Astrocyte (in vitro differentiated cells and primary cell): ENCODE data around the gene LRCH4. TPM values are rescaled to one million over a fixed set of nuclear protein-coding genes. Genes with fewer than 3 reads are reported as not detected.
A peak's percentile ranks its signal among the peaks of the same experiment; 100 is the strongest.

Experiments used
- DNase-seq: peaks from one replicate; pipeline ENCODE4 v3.0.0-alpha.2; 2010; ENCODE audit warnings: low read depth
- FAIRE-seq: peaks from 2 replicates; lab custom pipeline; 2011; peaks lifted over from hg19 to GRCh38; lab: Jason Lieb, UNC
- H2AFZ ChIP-seq: 2 replicates; pipeline ENCODE4 v1.6.0; 2012; ENCODE audit warnings: low read depth, low read length, inconsistent platforms
- H3K27ac ChIP-seq: 2 replicates; pipeline ENCODE4 v1.5.1; 2011; ENCODE audit warnings: low read depth, low read length, inconsistent platforms
- H3K27me3 ChIP-seq: 2 replicates; pipeline ENCODE4 v1.6.0; 2011; ENCODE audit warnings: low read length, inconsistent platforms; ENCODE audit not compliant: insufficient read depth
- H3K36me3 ChIP-seq: 2 replicates; pipeline ENCODE4 v1.5.1; 2011; ENCODE audit warnings: low read length, inconsistent platforms; ENCODE audit not compliant: insufficient read depth
- H3K4me1 ChIP-seq: 2 replicates; pipeline ENCODE4 v1.5.1; 2011; ENCODE audit warnings: low read length, inconsistent platforms; ENCODE audit not compliant: insufficient read depth
- H3K4me2 ChIP-seq: 2 replicates; pipeline ENCODE4 v1.6.0; 2012; ENCODE audit warnings: low read length, inconsistent platforms
- H3K4me3 ChIP-seq: 2 replicates; pipeline ENCODE4 v1.5.1; 2011; ENCODE audit warnings: low read depth, mild to moderate bottlenecking, low read length, inconsistent platforms; ENCODE audit not compliant: insufficient read depth
- H3K79me2 ChIP-seq: 2 replicates; pipeline ENCODE4 v1.6.0; 2012; ENCODE audit warnings: mild to moderate bottlenecking, low read length, inconsistent platforms; ENCODE audit not compliant: insufficient read depth
- H3K9ac ChIP-seq: 2 replicates; pipeline ENCODE4 v1.6.0; 2012; ENCODE audit warnings: mild to moderate bottlenecking, low read length, inconsistent platforms
- H3K9me3 ChIP-seq: 2 replicates; pipeline ENCODE4 v1.5.1; 2012; ENCODE audit warnings: low read depth, mild to moderate bottlenecking, low read length, inconsistent platforms; ENCODE audit not compliant: insufficient read depth
- H4K20me1 ChIP-seq: 2 replicates; pipeline ENCODE4 v1.6.0; 2012; ENCODE audit warnings: low read length, inconsistent platforms; ENCODE audit not compliant: insufficient read depth
- H3K27ac Mint-ChIP-seq: one replicate; pipeline ENCODE4 v1.8.0; 2021; ENCODE audit warnings: mild to moderate bottlenecking, mixed read lengths; ENCODE audit not compliant: unreplicated experiment
- H3K27me3 Mint-ChIP-seq: one replicate; pipeline ENCODE4 v1.8.0; 2021; ENCODE audit warnings: low read depth, mixed read lengths; ENCODE audit not compliant: unreplicated experiment
- H3K36me3 Mint-ChIP-seq: one replicate; pipeline ENCODE4 v1.8.0; 2021; ENCODE audit warnings: low read depth, mixed read lengths; ENCODE audit not compliant: unreplicated experiment
- H3K4me1 Mint-ChIP-seq: one replicate; pipeline ENCODE4 v1.8.0; 2021; ENCODE audit warnings: low read depth, mixed read lengths; ENCODE audit not compliant: unreplicated experiment
- H3K4me3 Mint-ChIP-seq: one replicate; pipeline ENCODE4 v1.8.0; 2021; ENCODE audit warnings: mild to moderate bottlenecking, moderate library complexity, mixed read lengths; ENCODE audit not compliant: unreplicated experiment
- H3K9me3 Mint-ChIP-seq: one replicate; pipeline ENCODE4 v1.8.0; 2021; ENCODE audit warnings: mild to moderate bottlenecking, mixed read lengths; ENCODE audit not compliant: unreplicated experiment
- CTCF ChIP-seq: IDR thresholded peaks from 2 replicates; pipeline ENCODE4 v1.5.1; 2011; ENCODE audit warnings: low read depth, mild to moderate bottlenecking, inconsistent platforms, low read length, moderate library complexity; ENCODE audit not compliant: insufficient read depth
- EZH2 ChIP-seq: IDR thresholded peaks from 2 replicates; pipeline ENCODE4 v1.6.1; 2012; ENCODE audit warnings: mild to moderate bottlenecking, low read length, inconsistent platforms; ENCODE audit not compliant: insufficient read depth
- total RNA-seq: library from RNA; stranded (reverse); gene quantifications from 2 replicates; pipeline ENCODE4 v1.2.1, GENCODE V29; 2021

Gene LRCH4
- total RNA-seq, 1 donor from 2014 or later, result 62.5 TPM

GRCh38 chr7:100630066-100630465 lies 44.1 kb upstream of the LRCH4 start:
- Histone ChIP-seq H3K27ac (no peak overlapping the region), H3K79me2 (no peaks in the 10 kb centered on the region), H3K4me1 (peaks cover 7% of the 10 kb centered on the region), H3K27me3 (peaks cover 20% of the 10 kb centered on the region), H3K9me3 (no peaks in the 10 kb centered on the region), H3K36me3 (no peaks in the 10 kb centered on the region), H3K9ac (no peak overlapping the region), H3K4me2 (no peak overlapping the region), H3K4me3 (no peak overlapping the region), H4K20me1 (no peaks in the 10 kb centered on the region), H2AFZ (no peak overlapping the region)
- Mint-ChIP-seq H3K36me3 (peaks cover 2% of the 10 kb centered on the region), H3K4me1 (no peaks in the 10 kb centered on the region), H3K27ac (no peak overlapping the region), H3K27me3 (peaks cover 54% of the 10 kb centered on the region), H3K4me3 (peak overlapping the region; percentile 55), H3K9me3 (no peaks in the 10 kb centered on the region)
- DNase-seq, result no peak
- no peak for TF ChIP-seq CTCF
- TF ChIP-seq EZH2, result no peak
- FAIRE-seq, result no peak

- TF ChIP-seq CTCF, result peak; percentile 22
- TF ChIP-seq EZH2, result no peak
- DNase-seq (no peak), FAIRE-seq (no peak)
- Histone ChIP-seq H3K27ac (no peak overlapping the region), H3K79me2 (no peaks in the 10 kb centered on the region), H4K20me1 (no peaks in the 10 kb centered on the region), H3K36me3 (no peaks in the 10 kb centered on the region), H3K9ac (no peak overlapping the region), H3K4me3 (no peak overlapping the region), H3K9me3 (no peaks in the 10 kb centered on the region), H2AFZ (no peak overlapping the region), H3K4me2 (no peak overlapping the region), H3K27me3 (peaks cover 15% of the 10 kb centered on the region), H3K4me1 (peaks cover 7% of the 10 kb centered on the region)
- no peaks in the 10 kb centered on the region for H3K9me3 Mint-ChIP-seq
- no peaks in the 10 kb centered on the region for H3K4me1 Mint-ChIP-seq
- H3K36me3 Mint-ChIP-seq, result peaks cover 2% of the 10 kb centered on the region
- H3K27me3 Mint-ChIP-seq, result peaks cover 47% of the 10 kb centered on the region
- H3K4me3 Mint-ChIP-seq, result no peak overlapping the region
- H3K27ac Mint-ChIP-seq, result no peak overlapping the region
Observed at GRCh38 chr7:100629117-100629716, 43.3 kb upstream of the LRCH4 start.

- no peak for FAIRE-seq
- H3K4me3 ChIP-seq, result no peak overlapping the region
Observed at GRCh38 chr7:100627238-100627549, 41.3 kb upstream of the LRCH4 start.

More at GRCh38 chr7:100627238-100627549, 41.3 kb upstream of the LRCH4 start:
- Histone ChIP-seq H3K27ac (no peak overlapping the region), H3K4me2 (peak overlapping the region; percentile 86), H3K9me3 (no peaks in the 10 kb centered on the region), H4K20me1 (no peaks in the 10 kb centered on the region), H3K4me1 (no peaks in the 10 kb centered on the region), H3K36me3 (no peaks in the 10 kb centered on the region), H3K79me2 (no peaks in the 10 kb centered on the region), H2AFZ (no peak overlapping the region), H3K9ac (no peak overlapping the region), H3K27me3 (peaks cover 4% of the 10 kb centered on the region)
- peaks cover 41% of the 10 kb centered on the region for H3K27me3 Mint-ChIP-seq
- H3K27ac Mint-ChIP-seq, result no peak overlapping the region
- peaks cover 4% of the 10 kb centered on the region for H3K36me3 Mint-ChIP-seq
- no peak for DNase-seq
- H3K4me3 Mint-ChIP-seq, result no peak overlapping the region
- TF ChIP-seq EZH2 (no peak), CTCF (no peak)
- H3K4me1 Mint-ChIP-seq, result no peaks in the 10 kb centered on the region
- no peaks in the 10 kb centered on the region for H3K9me3 Mint-ChIP-seq
